Activated gamma-delta T cell (primary cell): ENCODE measurements around the gene GABRB1.

Experiments used
- DNase-seq: peaks from one replicate; lab custom pipeline; 2025; lab: John Stamatoyannopoulos, UW

The GABRB1 gene

GRCh38 chr4:47213106-47213505 lies 181.7 kb downstream of the GABRB1 start:
- no peak for DNase-seq

GRCh38 chr4:47213539-47213938 lies 182.2 kb downstream of the GABRB1 start:
- no peak for DNase-seq

GRCh38 chr4:47213971-47214370 lies 182.6 kb downstream of the GABRB1 start:
- DNase-seq, result no peak

- no peak for DNase-seq
These were observed 184.4 kb downstream of the GABRB1 start for GRCh38 chr4:47215759-47216158.

GRCh38 chr4:47217291-47217690 lies 185.9 kb downstream of the GABRB1 start:
- no peak for DNase-seq

GRCh38 chr4:47217884-47218283 lies 186.5 kb downstream of the GABRB1 start:
- no peak for DNase-seq

GRCh38 chr4:47218631-47219030 lies 187.3 kb downstream of the GABRB1 start:
- DNase-seq, result no peak

- no peak for DNase-seq
These were observed 188.2 kb downstream of the GABRB1 start for GRCh38 chr4:47219586-47219985.

- no peak for DNase-seq
These were observed 190.4 kb downstream of the GABRB1 start for GRCh38 chr4:47221721-47222120.

GRCh38 chr4:47222276-47222675 lies 190.9 kb downstream of the GABRB1 start:
- no peak for DNase-seq

- no peak for DNase-seq
These were observed 193.0 kb downstream of the GABRB1 start for GRCh38 chr4:47224361-47224760.

GRCh38 chr4:47235721-47236120 lies 204.4 kb downstream of the GABRB1 start:
- no peak for DNase-seq

- no peak for DNase-seq
These were observed 207.3 kb downstream of the GABRB1 start for GRCh38 chr4:47238667-47239066.

GRCh38 chr4:47239649-47240048 lies 208.3 kb downstream of the GABRB1 start:
- no peak for DNase-seq

- no peak for DNase-seq
These were observed 220.2 kb downstream of the GABRB1 start for GRCh38 chr4:47251348-47252135.

GRCh38 chr4:47263721-47264120 lies 232.4 kb downstream of the GABRB1 start:
- no peak for DNase-seq

GRCh38 chr4:47270201-47270888 lies 239.0 kb downstream of the GABRB1 start:
- no peak for DNase-seq

GRCh38 chr4:47271291-47271690 lies 239.9 kb downstream of the GABRB1 start:
- no peak for DNase-seq

GRCh38 chr4:47274901-47275300 lies 243.5 kb downstream of the GABRB1 start:
- no peak for DNase-seq

- DNase-seq, result no peak
These were observed 244.2 kb downstream of the GABRB1 start for GRCh38 chr4:47275595-47275994.

- no peak for DNase-seq
These were observed 247.3 kb downstream of the GABRB1 start for GRCh38 chr4:47278631-47279030.

GRCh38 chr4:47287735-47288134 lies 256.4 kb downstream of the GABRB1 start:
- DNase-seq, result no peak

- no peak for DNase-seq
These were observed 258.4 kb downstream of the GABRB1 start for GRCh38 chr4:47289805-47290204.
